Coronary artery (tissue), 2 donors: ENCODE results near the gene MCF2L2.

Experiments
- DNase-seq: peaks from one replicate; pipeline ENCODE4 v3.0.0-alpha.2; 2017; ENCODE audit warnings: low spot score
- H3K27ac ChIP-seq, 2 donors: fragments of 200-600 bp; sonication (generic); one replicate each; pipeline ENCODE4 v1.5.1; 2016 to 2019
- H3K4me3 ChIP-seq: fragments of 200-600 bp; sonication (generic); 2 replicates; pipeline ENCODE4 v1.5.1; 2016; ENCODE audit warnings: mild to moderate bottlenecking, moderate library complexity
- TF ChIP-seq, protein P1 (sequence below): fragments of 200-600 bp; sonication (generic); IDR thresholded peaks from one replicate; pipeline ENCODE4 v1.5.1; 2019; ENCODE audit warnings: antibody characterized with exemption

MCF2L2 gene

DNA sequence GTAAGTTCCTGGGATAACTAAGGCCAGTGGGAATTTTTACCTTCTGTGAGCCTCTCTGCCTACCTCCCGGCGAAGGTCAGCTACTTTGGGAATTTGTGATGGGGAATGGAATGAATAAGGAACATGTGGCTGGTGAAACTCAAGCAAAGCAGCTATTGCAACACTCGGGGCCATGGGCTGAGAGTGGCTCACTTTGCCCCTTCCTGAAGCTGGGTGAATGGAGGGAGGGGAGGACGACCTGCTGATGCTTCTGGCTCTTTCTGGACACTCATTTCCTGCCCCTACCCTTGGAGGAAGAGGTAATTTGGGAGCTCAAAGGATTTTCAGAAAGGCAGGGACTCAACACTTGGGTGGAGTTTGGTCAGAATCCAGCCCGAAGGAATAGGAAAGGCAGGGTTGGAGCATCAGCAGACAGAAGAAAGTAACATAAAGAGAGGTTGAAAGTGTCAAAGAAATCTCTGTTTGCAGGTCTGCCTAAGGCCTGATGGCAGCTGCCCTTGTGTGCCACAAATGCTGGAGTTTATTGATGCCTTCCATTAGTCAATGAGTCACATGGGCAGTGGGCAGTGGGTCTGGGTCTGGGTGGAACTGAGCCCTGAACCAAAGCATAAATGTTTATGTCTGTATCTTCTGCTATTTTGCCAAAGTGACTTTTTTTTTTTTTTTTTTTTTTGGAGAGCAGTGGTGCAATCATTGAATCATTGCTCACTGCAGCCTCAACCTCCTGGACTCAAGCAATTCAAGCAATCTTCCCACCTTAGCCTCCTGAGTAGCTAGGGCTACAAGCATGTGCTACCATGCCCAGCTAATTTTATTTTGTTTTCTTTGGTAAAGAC, 278.3 kb downstream of the MCF2L2 start:
- TF ChIP-seq, protein P1, sequence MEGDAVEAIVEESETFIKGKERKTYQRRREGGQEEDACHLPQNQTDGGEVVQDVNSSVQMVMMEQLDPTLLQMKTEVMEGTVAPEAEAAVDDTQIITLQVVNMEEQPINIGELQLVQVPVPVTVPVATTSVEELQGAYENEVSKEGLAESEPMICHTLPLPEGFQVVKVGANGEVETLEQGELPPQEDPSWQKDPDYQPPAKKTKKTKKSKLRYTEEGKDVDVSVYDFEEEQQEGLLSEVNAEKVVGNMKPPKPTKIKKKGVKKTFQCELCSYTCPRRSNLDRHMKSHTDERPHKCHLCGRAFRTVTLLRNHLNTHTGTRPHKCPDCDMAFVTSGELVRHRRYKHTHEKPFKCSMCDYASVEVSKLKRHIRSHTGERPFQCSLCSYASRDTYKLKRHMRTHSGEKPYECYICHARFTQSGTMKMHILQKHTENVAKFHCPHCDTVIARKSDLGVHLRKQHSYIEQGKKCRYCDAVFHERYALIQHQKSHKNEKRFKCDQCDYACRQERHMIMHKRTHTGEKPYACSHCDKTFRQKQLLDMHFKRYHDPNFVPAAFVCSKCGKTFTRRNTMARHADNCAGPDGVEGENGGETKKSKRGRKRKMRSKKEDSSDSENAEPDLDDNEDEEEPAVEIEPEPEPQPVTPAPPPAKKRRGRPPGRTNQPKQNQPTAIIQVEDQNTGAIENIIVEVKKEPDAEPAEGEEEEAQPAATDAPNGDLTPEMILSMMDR, result no peak
- no peak for DNase-seq
- H3K27ac ChIP-seq, result no peak overlapping the region
- no peak overlapping the region for H3K4me3 ChIP-seq

DNA sequence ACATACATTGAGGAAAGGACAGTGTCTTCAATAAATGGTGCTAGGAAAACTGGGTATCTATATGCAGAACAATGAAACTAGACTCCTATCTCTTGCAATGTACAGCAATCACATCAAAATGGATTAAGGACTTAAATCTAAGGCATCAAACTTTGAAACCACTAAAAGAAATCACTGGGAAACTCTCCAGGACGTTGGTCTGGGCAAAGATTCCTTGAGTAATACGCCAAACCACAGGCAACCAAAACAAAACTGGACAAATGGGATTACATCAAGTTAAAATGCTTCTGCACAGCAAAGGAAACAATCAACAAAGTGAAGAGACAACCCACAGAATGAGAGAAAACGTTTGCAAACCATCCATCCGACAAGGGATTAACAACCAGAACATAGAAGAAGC, 280.4 kb downstream of the MCF2L2 start:
- H3K27ac ChIP-seq, result no peak overlapping the region
- H3K4me3 ChIP-seq, result no peak overlapping the region
- no peak for DNase-seq
- TF ChIP-seq, protein P1, result no peak

DNA sequence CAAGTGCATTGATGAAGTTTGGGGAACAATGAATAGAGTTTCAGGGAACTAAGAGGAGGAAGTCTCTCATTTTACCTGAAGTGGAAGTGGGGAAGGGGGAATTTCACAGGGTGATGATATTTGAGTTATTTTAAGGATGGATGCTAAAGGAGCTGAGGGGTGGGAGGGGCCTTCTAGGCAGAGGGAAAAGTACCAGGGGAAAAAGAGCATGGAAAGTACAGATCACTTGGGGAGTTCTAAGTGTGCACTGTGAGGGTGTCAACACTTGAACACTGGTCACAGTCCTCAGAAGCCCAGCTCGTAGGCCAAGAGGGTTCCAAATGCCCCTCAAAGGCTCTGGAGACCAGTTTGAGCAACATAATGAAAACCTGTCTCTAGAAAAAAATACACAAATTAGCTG, 284.1 kb downstream of the MCF2L2 start:
- Histone ChIP-seq H3K27ac (no peak overlapping the region), H3K4me3 (no peak overlapping the region)
- DNase-seq, result no peak
- TF ChIP-seq, protein P1, result no peak

DNA sequence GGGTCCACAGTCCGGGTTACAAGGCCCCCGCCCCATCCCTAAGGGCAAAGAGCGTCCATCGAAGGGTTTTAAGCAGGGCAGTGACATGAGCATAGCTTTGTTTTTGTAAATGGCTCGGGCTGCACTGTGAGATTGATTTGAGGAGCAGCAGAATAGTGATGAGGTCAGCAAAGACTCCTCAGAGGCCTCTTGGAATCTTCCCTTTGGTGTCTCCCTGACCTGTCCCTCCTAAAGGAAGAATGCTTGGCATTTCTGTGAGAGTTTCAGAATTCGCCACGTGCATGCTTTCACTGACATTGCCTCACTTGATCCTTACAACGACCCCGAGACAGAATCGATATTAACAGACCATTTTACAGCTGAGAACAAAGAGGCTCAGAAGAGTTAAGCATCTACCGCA, 286.2 kb downstream of the MCF2L2 start:
- H3K4me3 ChIP-seq, result no peak overlapping the region
- DNase-seq, result no peak
- no peak overlapping the region for H3K27ac ChIP-seq
- TF ChIP-seq, protein P1, result no peak

DNA sequence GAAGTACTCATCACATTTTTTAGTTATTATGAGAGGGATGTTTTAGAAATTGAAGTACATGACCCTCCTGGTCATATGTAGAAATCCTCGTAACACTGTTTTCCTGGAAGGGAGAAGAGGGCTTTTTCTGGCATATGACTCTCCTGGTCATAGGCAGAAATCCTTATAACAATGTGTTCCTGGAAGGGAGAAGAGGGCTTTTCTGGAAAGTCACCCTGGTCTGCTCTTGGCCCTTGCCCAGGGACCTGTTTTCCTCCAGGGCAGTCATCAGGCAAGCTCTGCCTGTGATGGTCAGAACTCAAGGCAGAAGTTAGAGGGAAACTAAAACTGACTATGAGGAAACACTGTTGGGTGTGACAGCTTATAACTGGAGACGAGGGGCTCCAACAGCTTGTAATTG, 293.6 kb downstream of the MCF2L2 start:
- Histone ChIP-seq H3K4me3 (no peak overlapping the region), H3K27ac (no peak overlapping the region)
- TF ChIP-seq, protein P1, result no peak
- DNase-seq, result no peak

DNA sequence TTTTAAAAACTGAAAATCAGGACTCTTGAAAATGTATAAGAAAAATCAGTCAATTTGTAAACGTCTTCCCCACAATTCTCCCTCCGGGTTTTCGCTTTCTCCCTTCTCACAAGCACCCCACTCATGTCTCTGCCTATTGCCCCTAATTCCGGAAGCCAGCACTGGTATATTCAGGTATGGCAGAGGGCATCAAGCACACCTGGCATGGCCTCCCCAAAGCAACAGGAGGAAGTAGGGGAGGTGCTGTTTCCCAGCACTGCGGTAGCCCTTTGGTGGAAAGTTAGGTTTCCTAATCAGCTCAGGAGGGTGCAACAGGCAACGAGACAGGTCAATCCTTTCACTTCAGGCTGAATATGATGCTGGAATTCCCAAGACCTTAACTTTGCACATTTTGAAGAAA, 296.0 kb downstream of the MCF2L2 start:
- H3K27ac ChIP-seq, result no peak overlapping the region
- H3K4me3 ChIP-seq, result no peak overlapping the region
- TF ChIP-seq, protein P1, result no peak
- DNase-seq, result no peak

DNA sequence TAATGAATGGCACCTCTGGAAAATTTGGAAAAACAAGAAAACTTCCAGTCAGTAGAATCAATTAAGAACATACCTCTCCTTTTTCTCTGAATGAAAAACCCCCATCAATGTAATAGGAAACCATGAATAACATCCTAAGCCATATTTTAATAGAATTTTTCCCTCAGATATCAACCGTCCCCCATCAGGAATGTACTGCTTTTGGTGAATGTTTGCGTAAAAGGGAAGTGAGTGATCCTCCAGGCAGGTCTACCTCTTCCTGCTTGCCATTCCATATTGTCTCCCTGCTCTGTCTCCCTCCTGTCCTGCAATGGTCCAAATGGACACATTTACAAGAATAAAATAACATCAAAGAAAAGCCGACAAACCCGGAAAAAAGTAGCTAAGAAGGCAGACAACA, 296.7 kb downstream of the MCF2L2 start:
- Histone ChIP-seq H3K27ac (no peak overlapping the region), H3K4me3 (no peak overlapping the region)
- no peak for DNase-seq
- TF ChIP-seq, protein P1, result no peak
